HG03571 (cell line): Measurements from ENCODE around the gene FAT1.
A peak's percentile ranks its signal among the peaks of the same experiment; 100 is the strongest.

ENCODE experiments used
- ATAC-seq: cut with Tn5 transposase; IDR thresholded peaks from one replicate; pipeline ENCODE4 v1.9.1; 2021; ENCODE audit not compliant: unreplicated experiment

Gene FAT1

DNA sequence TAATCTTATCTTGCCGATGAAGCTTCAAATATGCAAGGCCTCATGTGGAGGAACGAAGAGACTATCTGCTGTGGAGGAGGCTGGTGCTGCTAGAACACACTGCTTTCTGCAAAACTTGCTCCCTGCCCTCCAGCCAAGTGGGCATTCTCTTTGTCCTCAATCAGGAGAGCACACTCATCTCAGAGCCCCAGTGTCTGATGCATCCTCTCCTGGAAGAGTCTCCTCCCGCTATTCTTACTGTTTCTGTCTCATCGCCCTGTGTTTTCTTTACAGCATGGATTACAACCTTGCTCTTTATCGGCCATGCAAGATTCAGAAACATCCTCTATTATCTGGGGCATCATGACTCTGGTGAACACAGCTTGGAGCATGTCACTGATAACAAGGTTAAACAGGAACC is 100.1 kb downstream of the FAT1 start:
- no peak for ATAC-seq

DNA sequence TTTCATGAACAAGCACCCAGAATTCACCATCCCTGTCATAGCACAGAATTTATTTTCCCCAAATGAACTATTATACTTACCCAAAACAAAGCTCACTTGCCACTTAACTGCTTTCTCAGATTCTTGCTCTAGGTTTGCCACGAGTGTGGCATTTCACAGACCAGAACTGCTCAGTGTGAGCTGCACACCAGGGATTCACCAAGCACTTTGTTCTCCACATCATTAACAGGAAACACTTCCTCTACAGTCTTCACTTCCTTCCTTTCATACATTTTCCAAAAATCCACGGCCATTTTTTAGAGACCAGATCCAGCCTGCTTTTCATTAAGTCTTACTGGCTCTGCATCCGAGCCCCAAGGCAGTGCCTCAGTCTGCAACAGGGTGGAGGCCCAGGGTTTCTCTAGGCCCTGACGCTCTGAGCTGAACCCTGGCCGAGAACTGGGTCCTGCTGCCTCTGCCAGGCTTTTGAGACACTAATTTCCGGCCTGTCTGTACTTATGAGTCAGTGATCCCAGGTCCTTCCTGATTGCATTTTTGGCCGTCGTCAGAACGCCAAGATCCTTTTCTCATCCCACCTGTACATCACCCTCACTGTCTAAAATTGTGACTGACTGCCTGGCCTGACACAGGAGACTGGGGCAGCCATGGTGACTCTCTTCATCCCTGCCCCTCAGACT is 100.7 kb downstream of the FAT1 start:
- no peak for ATAC-seq

DNA sequence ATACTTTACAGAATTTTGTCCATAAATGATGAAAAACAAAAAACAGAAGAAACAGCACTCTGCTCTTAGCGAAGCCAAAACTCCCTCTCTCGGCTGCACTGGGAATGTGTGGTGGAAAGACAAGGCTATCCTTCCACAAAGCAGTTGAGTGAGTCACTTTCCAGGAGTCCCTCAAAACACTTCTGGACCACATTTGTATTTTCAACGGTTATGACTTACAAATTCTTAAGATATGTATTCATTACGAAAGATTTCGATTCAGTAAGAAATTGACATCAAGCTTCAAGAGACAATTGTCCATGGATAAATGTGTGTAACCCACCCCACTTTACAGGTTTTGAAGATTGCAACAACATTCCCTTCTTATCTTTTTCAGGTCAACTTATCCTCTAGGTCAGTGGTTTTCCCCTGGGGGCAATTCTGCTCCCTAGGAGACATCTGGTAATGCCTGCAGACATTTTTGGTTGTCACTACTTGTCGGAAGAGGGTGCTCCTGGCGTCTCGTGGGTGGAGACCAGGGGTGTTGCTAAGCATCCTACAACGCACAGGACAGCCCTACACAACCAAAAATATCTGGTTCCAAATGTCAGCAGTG is 101.6 kb downstream of the FAT1 start:
- ATAC-seq: no peak

DNA sequence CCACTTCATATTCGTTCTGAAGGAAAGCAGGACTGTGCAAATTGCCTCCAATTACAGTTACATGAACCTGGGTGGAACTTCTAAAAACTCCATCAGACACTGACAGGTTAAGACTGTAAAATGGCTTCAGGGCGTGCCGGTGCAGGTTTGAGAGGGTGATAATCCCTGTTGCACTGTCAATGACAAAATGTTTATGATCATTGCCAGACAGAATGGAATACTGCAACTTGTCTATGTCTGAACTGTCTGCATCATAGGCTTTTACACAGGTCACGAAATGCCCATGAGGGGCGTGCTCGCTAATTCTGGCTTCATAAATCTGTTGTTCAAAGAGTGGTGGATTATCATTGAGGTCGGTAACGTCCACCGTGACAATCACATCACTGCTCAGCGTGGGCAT is 104.6 kb downstream of the FAT1 start:
- no peak for ATAC-seq

DNA sequence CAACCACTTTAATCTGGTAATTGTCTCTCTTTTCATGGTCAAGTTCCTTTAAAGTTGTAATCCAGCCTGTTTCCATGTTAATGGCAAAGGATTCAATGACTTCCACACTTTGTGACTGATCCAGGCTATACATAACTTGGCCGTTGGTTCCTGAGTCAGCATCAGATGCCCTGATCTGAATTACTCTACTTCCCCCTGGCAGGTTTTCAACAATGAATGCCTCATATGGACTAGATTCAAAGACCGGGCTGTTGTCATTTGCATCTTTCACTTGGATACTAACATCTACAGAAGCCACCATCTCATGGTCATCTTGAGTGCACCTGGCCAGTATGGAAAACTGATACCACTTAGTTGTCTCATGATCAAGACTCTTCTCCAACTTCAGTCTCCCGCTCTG is 105.7 kb downstream of the FAT1 start:
- ATAC-seq: no peak

DNA sequence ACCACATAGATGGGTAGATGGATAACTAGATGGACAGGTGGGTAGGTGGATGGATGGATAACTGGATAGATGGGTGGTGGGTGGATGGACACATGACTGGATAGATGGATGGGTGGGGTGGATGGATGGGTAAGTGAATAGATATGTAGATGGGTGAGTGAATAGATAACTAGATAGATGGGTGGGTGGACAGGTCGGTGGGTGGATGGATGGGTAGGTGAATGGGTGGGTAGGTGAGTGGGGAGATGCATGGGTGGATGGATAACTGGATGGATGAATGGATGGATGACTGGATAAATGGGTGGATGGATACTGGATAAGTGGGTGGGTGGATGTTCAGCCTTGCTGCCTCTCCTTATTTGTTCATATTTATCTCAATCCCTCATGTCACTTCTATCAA is 116.2 kb downstream of the FAT1 start:
- no peak for ATAC-seq

DNA sequence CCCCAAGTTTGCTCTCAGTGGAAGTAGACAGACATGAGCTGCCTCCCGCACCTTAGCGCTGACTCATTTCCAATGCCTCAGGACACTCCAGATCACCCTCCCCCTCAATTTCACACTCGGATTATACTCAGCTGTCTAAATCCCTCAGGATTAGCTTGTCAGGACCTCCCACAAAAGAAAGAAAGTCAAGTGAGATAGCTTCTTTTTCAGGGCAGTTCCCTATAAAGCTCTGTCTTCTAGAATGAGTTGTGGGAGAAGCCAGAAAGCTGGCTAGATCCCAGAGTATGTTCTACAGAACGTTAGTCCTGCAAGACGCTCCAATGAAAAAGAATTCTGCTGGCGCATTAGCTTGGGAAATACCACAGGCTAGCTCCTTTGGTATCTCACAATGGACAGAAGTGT is 117.1 kb downstream of the FAT1 start:
- ATAC-seq: no peak

DNA sequence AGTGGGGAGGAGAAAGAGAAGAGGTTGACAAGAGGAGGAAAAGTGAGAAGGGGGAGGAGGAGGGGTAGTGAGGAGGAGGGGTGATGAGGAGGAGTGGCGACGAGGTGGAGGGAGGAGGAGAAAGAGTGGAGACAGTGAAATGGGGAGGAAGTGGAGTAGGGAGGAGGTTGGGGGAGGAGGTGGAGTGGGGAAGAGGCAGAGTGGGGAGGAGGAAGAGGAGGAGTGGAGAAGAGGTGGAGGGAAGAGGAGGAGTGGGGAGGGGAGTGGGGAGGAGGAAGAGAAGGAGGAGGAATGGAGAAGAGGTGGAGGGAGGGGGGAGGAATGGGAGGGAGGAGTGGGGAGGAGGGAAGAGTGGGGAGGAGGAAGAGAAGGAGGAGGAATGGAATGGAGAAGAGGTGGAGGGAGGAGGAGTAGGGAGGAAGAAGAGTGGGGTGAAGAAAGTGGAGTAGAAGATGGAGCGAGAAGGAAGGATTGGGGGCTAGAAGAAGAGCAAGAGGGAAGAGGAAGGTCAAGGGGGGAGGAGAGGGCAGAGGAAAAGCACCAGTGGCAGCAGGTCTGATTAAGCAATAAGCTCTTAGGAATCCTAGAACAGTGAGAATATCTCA is 118.3 kb downstream of the FAT1 start:
- no peak for ATAC-seq

DNA sequence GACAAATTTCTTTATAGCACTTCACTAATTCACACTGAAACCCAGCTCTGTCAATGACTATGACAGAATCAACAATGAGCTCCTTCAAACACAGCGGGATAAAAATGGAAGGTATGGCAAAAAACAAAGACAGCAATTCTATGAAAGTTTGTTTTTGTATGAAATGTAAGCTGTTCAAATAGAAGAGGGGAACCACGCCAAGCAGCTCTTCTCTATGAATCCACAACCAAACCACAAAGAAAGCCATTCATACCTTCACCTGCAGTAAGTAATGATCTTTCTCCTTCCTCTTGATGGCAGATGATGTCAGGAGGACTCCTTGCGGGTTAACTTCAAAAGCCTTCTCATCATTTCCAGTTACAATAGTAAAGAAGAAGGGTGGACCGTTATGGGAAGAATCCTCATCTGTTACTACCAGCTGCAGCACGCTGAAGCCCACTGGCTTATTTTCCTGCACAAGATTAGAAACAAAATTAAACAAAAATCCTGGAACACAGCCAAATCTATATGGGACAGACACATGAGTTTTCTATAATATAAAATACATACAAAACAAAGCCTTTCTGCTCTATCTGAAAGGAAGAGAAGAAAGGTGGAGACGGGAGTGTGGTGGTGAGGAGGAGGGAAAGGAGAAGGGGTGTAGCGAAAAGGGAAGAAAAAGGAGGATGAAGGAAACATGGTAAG is 119.4 kb downstream of the FAT1 start:
- ATAC-seq: no peak

DNA sequence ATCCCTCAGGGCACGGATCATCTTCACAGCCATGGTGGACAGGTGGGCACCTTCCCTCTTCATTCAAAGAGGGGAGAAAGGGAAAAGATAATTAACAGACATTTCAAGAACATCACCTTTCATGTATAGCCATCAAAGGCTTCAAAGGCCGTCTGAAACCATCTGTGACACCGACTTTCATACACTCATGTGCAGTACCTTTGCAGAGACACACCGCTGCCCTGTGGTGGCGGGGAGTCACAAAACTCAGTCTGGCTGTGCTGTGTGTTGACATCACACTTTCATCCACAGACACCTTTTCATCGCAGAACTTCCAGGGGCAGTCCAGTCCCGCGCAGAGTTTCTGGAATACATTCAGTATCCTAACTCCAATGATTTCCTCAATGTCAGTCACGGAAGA is 120.7 kb downstream of the FAT1 start:
- ATAC-seq: no peak

DNA sequence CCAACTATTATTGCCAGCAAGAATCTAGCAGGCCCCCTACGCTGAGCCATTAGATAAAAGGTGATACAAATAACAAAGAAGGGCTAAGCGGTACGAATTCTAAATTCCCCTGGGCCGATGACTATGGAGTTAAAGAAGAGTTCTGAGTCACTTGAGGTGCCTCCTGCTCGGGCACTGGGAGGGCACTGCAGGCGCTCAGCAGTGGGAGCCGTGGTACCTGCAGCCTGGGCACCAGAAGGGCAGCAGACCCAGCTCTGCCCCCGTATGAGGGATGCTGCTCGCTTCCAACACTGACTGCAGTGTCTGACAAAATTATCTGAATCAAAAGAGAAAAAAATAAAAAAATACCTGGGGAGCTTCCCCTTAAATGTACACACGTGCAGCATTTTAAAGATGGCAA is 124.2 kb downstream of the FAT1 start:
- ATAC-seq: no peak

DNA sequence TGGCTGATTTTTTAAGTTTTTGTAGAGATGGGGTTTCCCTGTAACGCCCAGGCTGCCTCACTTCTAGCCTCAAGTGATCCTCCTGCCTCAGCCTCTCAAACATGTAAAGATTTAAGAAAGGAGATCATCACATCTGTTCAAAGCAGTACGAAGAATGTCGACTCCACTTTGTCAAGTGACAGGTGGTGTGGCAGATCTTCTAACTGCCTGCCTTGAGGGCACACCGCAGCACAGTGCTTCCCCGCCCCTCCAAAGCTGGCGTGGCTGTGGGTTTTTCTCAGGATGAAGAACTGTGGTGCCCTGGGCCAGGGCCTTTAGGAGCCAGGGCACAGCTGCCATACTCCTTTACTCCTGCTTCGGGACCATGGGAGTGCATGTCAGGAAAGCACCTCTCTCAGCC is 125.0 kb downstream of the FAT1 start:
- no peak for ATAC-seq

DNA sequence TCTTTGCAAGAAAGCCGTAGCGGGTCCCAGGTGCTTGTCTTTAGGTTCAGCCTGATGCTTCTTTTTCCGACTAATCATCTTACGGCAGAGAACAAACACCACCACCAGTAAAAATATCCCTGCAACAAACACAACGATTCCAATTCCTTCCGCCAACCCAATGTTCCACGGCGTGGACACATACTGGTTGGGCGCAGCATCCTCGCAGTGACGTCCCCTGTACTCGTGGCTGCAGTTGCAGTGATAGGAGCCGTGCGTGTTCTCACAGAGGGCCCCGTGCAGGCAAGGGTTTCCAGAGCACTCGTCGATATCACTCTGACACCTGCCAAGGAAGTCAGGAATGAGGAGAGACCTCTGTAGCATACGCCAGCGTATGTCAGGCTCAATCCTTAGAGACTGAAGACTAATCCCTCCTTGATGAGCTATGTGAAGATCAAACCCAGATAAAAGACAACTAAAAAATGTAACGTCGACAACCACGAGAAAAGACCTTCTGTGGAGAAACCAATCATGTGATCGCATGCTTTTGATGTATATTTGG is 126.7 kb downstream of the FAT1 start:
- no peak for ATAC-seq

DNA sequence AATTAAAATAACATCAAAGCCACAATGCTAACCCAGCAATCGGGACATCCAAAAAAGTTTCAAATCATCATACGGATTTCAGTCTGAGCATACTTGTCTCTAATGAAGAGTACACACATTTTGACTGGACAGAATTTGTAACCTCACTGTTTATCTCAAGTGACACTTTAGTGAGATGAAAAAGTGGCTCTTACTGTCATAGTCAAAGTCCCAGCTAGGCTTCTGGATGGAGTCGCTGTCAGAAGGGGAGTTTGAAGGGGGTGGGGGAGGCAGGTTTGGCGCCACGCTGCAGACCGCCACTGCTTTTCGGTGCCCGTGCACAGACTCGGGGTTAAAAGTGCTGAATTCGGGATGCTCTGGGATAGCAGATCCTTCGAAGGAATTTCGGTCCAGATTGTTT is 127.3 kb downstream of the FAT1 start:
- ATAC-seq: no peak

DNA sequence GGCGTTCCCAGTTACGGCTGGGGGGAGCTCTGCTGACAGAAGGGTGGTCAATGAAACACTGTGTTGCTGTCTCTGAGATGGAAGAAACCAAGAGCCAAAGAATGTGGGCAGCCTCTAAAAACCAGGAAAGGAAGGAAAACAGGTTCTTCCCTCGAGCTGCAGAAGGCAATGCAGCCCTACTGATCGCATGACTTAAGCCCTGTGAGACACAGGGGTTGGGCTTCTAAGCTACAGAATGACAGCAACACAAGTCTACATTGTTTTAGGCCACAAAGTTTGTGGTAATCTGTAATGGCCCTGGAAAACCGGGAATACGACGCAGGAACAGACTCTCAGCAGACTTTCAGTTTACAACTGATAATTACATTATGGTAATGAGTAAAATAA is 130.1 kb downstream of the FAT1 start:
- no peak for ATAC-seq

DNA sequence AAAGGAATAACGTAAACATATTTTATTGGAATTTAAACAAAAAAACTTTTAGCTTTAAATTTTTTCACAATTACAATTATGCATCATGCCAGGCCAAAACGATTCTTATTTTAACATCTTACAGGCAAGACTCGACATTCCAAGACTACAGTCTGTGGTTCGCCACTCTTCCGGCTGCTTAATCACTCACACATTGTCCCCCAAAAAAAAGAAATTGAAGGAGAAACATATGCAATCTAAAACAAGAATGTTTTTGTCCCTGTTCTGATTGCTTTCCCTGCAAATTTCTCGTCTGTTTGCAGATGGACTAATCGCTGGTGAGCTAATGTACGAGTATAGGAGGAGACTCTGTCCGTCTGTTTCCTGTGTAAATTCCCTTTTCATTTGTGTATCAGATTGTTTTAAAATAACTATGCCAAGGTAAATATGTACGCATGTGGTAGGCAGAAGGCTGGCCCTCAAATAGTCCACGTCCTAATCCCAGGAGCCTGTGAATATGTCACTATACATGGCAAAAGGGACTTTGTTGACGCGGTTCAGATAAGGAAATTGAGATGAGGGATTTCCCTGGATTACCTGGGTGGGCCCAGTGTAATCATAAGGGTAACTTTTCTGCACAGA is 130.6 kb downstream of the FAT1 start:
- ATAC-seq: no peak

DNA sequence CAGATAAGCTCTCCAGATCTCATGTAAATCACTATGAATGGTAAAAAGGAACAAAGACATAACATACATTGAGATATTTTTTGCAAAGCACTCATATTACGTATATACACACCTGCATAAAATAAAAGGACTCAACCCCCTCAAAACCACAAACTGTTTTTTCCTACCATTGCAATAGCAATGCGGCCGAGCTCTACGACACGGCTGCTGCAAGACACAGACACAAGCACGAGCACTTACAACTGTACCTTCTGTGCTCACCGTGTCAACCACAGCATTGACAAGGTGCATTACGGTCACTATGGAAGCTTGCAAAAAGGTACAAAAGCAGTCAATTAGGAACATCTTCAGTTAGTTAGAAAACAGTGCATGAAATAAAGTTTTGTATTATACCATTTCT is 131.2 kb downstream of the FAT1 start:
- no peak for ATAC-seq

DNA sequence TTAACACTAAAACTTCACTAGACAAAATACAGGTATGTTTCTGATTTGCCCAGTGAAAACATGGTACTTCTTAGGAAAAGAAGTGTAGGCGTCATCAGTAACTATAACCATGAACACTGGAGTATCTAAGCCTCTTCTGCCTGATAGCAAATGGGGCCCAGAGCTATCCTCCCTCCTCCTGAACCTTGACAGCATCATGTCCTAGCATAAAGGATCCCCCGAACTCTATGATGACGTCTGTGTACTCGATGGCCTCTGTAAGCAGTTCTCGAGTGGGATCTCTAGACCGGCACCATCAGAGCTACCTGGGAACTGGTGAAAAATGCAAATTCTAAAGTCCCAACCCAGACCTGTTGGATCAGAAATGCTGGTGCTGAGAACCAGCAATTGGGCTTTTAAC is 132.0 kb downstream of the FAT1 start:
- no peak for ATAC-seq

DNA sequence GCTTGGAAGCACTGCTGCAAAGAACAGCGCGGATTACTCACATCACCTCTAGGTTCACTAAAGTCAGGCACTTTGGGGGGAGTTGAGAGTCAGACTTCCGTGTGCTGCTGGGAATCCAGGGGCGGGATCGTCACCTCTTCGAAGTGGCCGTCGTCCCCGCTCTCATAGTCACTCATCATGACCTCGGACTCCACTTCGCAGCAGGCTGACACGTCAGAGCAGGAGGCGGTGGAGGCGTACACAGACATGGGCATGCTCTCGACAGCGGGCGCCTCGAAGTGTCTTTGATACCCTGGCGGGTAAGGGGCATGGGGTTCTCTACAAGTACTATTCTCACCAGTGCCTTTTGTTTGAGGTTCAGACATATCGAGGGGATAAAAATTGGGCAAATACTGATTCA is 135.2 kb downstream of the FAT1 start:
- ATAC-seq: no peak

DNA sequence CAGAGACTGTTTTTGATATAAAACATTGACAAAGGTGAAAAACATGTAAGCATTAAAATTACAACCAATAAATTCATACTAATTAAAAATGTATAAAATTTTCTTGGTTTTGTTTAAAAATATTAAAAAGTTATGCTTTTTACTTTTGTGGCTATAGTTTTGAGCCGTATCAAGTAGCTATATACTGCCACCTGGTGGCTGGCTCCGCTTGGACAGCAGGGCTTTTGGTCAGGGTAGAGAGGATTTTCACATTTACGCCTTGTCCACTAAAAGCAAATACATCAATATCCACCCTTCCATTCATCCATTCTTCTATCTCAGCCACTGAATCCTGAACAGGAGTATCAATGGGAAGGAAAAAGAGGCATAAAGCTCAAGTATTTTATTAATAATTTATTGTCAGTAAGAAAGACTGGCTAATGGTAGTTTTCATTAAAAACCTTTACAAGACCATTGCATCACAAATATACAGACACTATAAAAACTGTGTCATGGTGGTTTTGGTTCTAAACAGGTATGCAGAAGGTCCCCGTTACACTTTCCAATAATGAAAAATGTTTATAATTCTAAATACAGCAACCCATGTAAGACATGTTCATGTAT is 136.1 kb downstream of the FAT1 start:
- ATAC-seq: peak; percentile 81

DNA sequence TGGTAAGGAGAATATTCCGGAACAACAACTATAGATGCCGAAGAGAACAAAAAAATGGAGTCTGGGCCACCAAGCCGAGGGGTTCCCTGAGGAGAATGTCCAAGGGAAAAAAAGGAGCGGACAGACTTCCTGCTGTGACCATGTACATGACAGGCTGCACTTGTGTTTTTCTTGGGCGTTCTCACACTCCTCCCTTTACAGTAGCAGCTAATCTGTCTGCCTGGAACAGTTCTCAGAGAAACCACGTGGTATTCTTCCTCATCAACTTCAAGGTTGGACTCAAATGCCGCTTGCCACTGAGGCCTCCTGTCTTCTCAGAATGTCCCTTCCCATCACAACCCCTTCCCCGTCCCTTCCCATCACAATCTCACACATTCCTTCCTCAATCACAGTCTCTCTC is 137.5 kb downstream of the FAT1 start:
- ATAC-seq: no peak
